Measurements from ENCODE around the gene ELL2.

DNA sequence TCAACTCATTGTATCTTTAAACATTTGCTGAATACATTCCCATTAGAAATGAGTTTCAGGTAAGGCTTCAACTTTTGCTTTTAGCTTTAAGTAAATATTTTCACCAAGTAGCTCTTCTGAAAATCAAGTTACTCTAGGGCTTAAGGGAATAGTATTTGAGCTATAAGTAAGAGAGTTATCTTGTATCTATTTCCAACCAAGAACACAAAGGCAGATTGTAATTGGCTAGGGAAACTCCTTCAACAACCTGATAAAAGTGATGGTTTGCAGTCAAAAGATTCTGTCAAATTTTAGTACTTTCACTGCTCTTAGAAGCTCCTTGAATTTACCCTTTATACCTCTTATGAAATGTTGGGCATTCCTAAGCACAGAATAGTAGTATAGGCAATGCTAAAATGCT lies 13.0 kb downstream of the ELL2 start:
- no peak for TF ChIP-seq EP300 (IDR thresholded peaks at IDR 0.05)
- no peak for TF ChIP-seq CTCF (IDR thresholded peaks at IDR 0.05)
- TF ChIP-seq POLR2A (IDR thresholded peaks at IDR 0.05) = no peak
